GM12878 (cell line): ENCODE results near the gene RAD51B. TPM values are rescaled to one million over a fixed set of nuclear protein-coding genes. Genes with fewer than 3 reads are reported as not detected.

Source experiments
- ASH2L ChIP-seq: fragments of 300-600, 200-600 bp; sonication (generic); IDR thresholded peaks from 2 replicates; pipeline ENCODE4 v1.6.1; 2017; ENCODE audit warnings: low read depth, mild to moderate bottlenecking, borderline replicate concordance
- ATF3 ChIP-seq: IDR thresholded peaks from 2 replicates; pipeline ENCODE4 v1.6.1; 2011; ENCODE audit warnings: low read depth, mild to moderate bottlenecking, low read length, moderate library complexity, borderline replicate concordance; ENCODE audit errors: extremely low read depth
- BRCA1 ChIP-seq: IDR thresholded peaks from 2 replicates; pipeline ENCODE4 v1.6.1; 2011; ENCODE audit warnings: low read depth, low read length, improper control_type of control experiment
- CHD1 ChIP-seq: IDR thresholded peaks from 2 replicates; pipeline ENCODE4 v1.6.1; 2012; ENCODE audit warnings: low read depth, low read length, improper control_type of control experiment
- CHD2 ChIP-seq: IDR thresholded peaks from 2 replicates; pipeline ENCODE4 v1.6.1; 2011; ENCODE audit warnings: low read depth, low read length, improper control_type of control experiment, borderline replicate concordance
- EED ChIP-seq: sonication (generic); IDR thresholded peaks from 2 replicates; pipeline ENCODE4 v1.6.1; 2016; ENCODE audit warnings: antibody characterized with exemption, low read depth
- ETV6 ChIP-seq, 2 experiments: fragments of 450-650 bp in 1 of 2; IDR thresholded peaks in 1 of 2; conservative IDR thresholded peaks in 1 of 2; 2 replicates each; pipeline ENCODE4 v1.6.1; 2014; ENCODE audit warnings: antibody characterized with exemption in 1 of 2, borderline replicate concordance in 1 of 2, low read depth in 1 of 2, mild to moderate bottlenecking in 1 of 2, moderate library complexity in 1 of 2
- HDGF ChIP-seq: fragments of 450-650 bp; IDR thresholded peaks from 2 replicates; pipeline ENCODE4 v1.6.1; 2016; ENCODE audit warnings: antibody characterized with exemption
- KDM1A ChIP-seq: fragments of 200-600 bp; sonication (generic); IDR thresholded peaks from 2 replicates; pipeline ENCODE4 v1.6.1; 2016; ENCODE audit warnings: borderline replicate concordance
- MXI1 ChIP-seq: fragments of 150-350 bp; IDR thresholded peaks from 2 replicates; pipeline ENCODE4 v1.6.1; 2011; ENCODE audit warnings: low read depth, mild to moderate bottlenecking, inconsistent platforms, low read length, improper control_type of control experiment
- NR2C2 ChIP-seq: IDR thresholded peaks from 2 replicates; pipeline ENCODE4 v1.6.1; 2011; ENCODE audit warnings: borderline replicate concordance, low read depth; ENCODE audit not compliant: control insufficient read depth, insufficient read length
- NRF1 ChIP-seq: conservative IDR thresholded peaks from 2 replicates; pipeline ENCODE4 v1.6.1; 2011; ENCODE audit warnings: mild to moderate bottlenecking, low read depth, low read length, improper control_type of control experiment
- POLR2A ChIP-seq: IDR thresholded peaks from 2 replicates; pipeline ENCODE4 v1.6.1; 2011; ENCODE audit warnings: low read depth, mild to moderate bottlenecking, low read length
- POLR2AphosphoS2 ChIP-seq: IDR thresholded peaks from 2 replicates; pipeline ENCODE4 v1.6.1; 2011; ENCODE audit warnings: low read depth, mild to moderate bottlenecking, low read length, improper control_type of control experiment, moderate library complexity
- RAD21 ChIP-seq: IDR thresholded peaks from 2 replicates; pipeline ENCODE4 v1.6.1; 2011; ENCODE audit warnings: mild to moderate bottlenecking, low read depth, low read length, moderate library complexity; ENCODE audit not compliant: insufficient read depth
- RELB ChIP-seq: fragments of 450-650 bp; IDR thresholded peaks from 2 replicates; pipeline ENCODE4 v1.6.1; 2017; ENCODE audit warnings: low read depth, mild to moderate bottlenecking, moderate library complexity
- RUNX3 ChIP-seq: IDR thresholded peaks from 2 replicates; pipeline ENCODE4 v1.6.1; 2012; ENCODE audit warnings: low read length, inconsistent platforms
- SIN3A ChIP-seq: IDR thresholded peaks from 2 replicates; pipeline ENCODE4 v1.6.1; 2012; ENCODE audit warnings: low read depth, low read length, improper control_type of control experiment
- SPI1 ChIP-seq: IDR thresholded peaks from 2 replicates; pipeline ENCODE4 v1.6.1; 2011; ENCODE audit warnings: low read depth, mild to moderate bottlenecking, low read length, moderate library complexity, borderline replicate concordance; ENCODE audit not compliant: insufficient read depth
- SREBF1 ChIP-seq: IDR thresholded peaks from 2 replicates; pipeline ENCODE4 v1.6.1; 2012; ENCODE audit warnings: mild to moderate bottlenecking, low read length
- STAT1 ChIP-seq: fragments of 450-650 bp; conservative IDR thresholded peaks from 2 replicates; pipeline ENCODE4 v1.6.1; 2014; ENCODE audit warnings: antibody characterized with exemption, mild to moderate bottlenecking
- TAF1 ChIP-seq: IDR thresholded peaks from 2 replicates; pipeline ENCODE4 v1.6.1; 2011; ENCODE audit warnings: mild to moderate bottlenecking, low read depth, low read length, borderline replicate concordance
- USF1 ChIP-seq: IDR thresholded peaks from 2 replicates; pipeline ENCODE4 v1.6.1; 2011; ENCODE audit warnings: borderline replicate concordance, low read depth, mild to moderate bottlenecking, moderate library complexity, mixed read lengths, low read length; ENCODE audit not compliant: insufficient read depth; ENCODE audit errors: extremely low read length
- WRNIP1 ChIP-seq: IDR thresholded peaks from 2 replicates; pipeline ENCODE4 v1.6.1; 2011; ENCODE audit warnings: low read depth, low read length, improper control_type of control experiment, borderline replicate concordance
- ZNF217 ChIP-seq: fragments of 450-650 bp; IDR thresholded peaks from 2 replicates; pipeline ENCODE4 v1.6.1; 2017; ENCODE audit warnings: antibody characterized with exemption, mild to moderate bottlenecking
- ZNF384 ChIP-seq: IDR thresholded peaks from 2 replicates; pipeline ENCODE4 v1.6.1; 2012; ENCODE audit warnings: low read depth, mild to moderate bottlenecking, low read length, improper control_type of control experiment, borderline replicate concordance
- polyA plus RNA-seq, 11 experiments: library from polyadenylated mRNA; depleted of rRNA in 4 of 11; unstranded in 6 of 11; stranded (reverse) in 5 of 11; fragments of >200 nt; fragmentation: Nextera tagmentation in 4 of 11; fragmentation: Illumina TruSeq in 1 of 11; extraction: Ambion mirVana in 4 of 11; extraction: Trizol in 1 of 11; gene quantifications; 1 replicate in 1 of 11; 2 replicates in 10 of 11; pipeline versions ENCODE4 v1.2.1 to v1.2.3, GENCODE V29; 2011 to 2016; ENCODE audit warnings: inconsistent platforms in 2 of 11, missing spikeins in 2 of 11, low read depth in 1 of 11
- total RNA-seq, 4 experiments: library from RNA; depleted of rRNA in 3 of 4; stranded (reverse); fragments of >200 nt in 3 of 4; fragmentation: Illumina TruSeq in 1 of 4; extraction: Trizol in 1 of 4; gene quantifications; 2 replicates each; pipeline versions ENCODE4 v1.2.1 to v1.2.3, GENCODE V29; 2013 to 2021
- TF ChIP-seq, protein P1 (sequence below): fragments of 450-650 bp; IDR thresholded peaks from 2 replicates; pipeline ENCODE4 v1.6.1; 2017; ENCODE audit warnings: mild to moderate bottlenecking, low read depth, inconsistent platforms; ENCODE audit not compliant: poor library complexity, severe bottlenecking

The RAD51B gene
- total and polyA plus RNA-seq, 10 of the 15 experiments (the other 5 are each of a cell fraction or from before 2014, with no cell fraction given) = 9.8 to 26.8 (median 21.3) TPM

- TF ChIP-seq RAD21 (peak; percentile 22), BRCA1 (no peak), MXI1 (no peak), ETV6 (conservative IDR thresholded peaks at IDR 0.05 in 1 of 2, IDR thresholded peaks at IDR 0.05 in 1 of 2; ENCODE audit: borderline replicate concordance in 1 of 2, low read depth in 1 of 2) (peak in 1 of 2 experiments; percentile 100; a peak in 2 of 4 replicates), EED (peak; percentile 99), CHD2 (peak; percentile 89), POLR2AphosphoS2 (no peak), NRF1 (no peak), ZNF384 (no peak; the same call in 1 of the 2 replicates), STAT1 (no peak), SREBF1 (no peak), KDM1A (no peak), RELB (peak; percentile 96), USF1 (no peak), ZNF217 (peak; percentile 61; the same call in 1 of the 2 replicates), CHD1 (no peak), HDGF (no peak), ATF3 (no peak), POLR2A (no peak), RUNX3 (peak; percentile 95), ASH2L (no peak), WRNIP1 (no peak), SPI1 (peak; percentile 100), TAF1 (0 out of 2 replicates have a peak, but pooled peaks have one; percentile 54), NR2C2 (no peak), SIN3A (no peak)
- TF ChIP-seq, protein P1, sequence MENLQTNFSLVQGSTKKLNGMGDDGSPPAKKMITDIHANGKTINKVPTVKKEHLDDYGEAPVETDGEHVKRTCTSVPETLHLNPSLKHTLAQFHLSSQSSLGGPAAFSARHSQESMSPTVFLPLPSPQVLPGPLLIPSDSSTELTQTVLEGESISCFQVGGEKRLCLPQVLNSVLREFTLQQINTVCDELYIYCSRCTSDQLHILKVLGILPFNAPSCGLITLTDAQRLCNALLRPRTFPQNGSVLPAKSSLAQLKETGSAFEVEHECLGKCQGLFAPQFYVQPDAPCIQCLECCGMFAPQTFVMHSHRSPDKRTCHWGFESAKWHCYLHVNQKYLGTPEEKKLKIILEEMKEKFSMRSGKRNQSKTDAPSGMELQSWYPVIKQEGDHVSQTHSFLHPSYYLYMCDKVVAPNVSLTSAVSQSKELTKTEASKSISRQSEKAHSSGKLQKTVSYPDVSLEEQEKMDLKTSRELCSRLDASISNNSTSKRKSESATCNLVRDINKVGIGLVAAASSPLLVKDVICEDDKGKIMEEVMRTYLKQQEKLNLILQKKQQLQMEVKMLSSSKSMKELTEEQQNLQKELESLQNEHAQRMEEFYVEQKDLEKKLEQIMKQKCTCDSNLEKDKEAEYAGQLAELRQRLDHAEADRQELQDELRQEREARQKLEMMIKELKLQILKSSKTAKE = peak; percentile 79
These were observed 448.6 kb downstream of the RAD51B start (continued) for GRCh38 chr14:68268197-68268596.
